PFSK-1 (cell line): Measurements from ENCODE around the gene UCP3.

ENCODE experiments used
- FOXP2 ChIP-seq: optimal IDR thresholded peaks from 2 replicates; pipeline ENCODE3; 2011; ENCODE audit warnings: borderline replicate concordance, control low read depth, inconsistent platforms; ENCODE audit not compliant: insufficient read depth; ENCODE audit errors: extremely low read length, extremely low read depth
- POLR2AphosphoS5 ChIP-seq: IDR thresholded peaks from 2 replicates; pipeline ENCODE4 v1.6.1; 2012; ENCODE audit warnings: low read depth, mild to moderate bottlenecking, control low read depth, low read length, moderate library complexity
- SIN3A ChIP-seq: IDR thresholded peaks from 2 replicates; pipeline ENCODE4 v1.6.1; 2012; ENCODE audit warnings: mild to moderate bottlenecking, low read length, moderate library complexity, borderline replicate concordance; ENCODE audit not compliant: insufficient read depth
- TAF1 ChIP-seq: IDR thresholded peaks from 2 replicates; pipeline ENCODE4 v1.6.1; 2012; ENCODE audit warnings: low read length, control low read depth, borderline replicate concordance; ENCODE audit not compliant: insufficient read depth
- TF ChIP-seq, protein P1 (sequence below), 2 experiments: IDR thresholded peaks; 2 replicates each; pipeline versions ENCODE4 v1.6.1 to v1.8.0; 2011 to 2012; ENCODE audit warnings: low read depth in 2 of 2, low read length in 2 of 2, control low read depth in 1 of 2, inconsistent platforms in 1 of 2, mild to moderate bottlenecking in 1 of 2, moderate library complexity in 1 of 2; ENCODE audit not compliant: insufficient read depth in 1 of 2

UCP3 gene

DNA sequence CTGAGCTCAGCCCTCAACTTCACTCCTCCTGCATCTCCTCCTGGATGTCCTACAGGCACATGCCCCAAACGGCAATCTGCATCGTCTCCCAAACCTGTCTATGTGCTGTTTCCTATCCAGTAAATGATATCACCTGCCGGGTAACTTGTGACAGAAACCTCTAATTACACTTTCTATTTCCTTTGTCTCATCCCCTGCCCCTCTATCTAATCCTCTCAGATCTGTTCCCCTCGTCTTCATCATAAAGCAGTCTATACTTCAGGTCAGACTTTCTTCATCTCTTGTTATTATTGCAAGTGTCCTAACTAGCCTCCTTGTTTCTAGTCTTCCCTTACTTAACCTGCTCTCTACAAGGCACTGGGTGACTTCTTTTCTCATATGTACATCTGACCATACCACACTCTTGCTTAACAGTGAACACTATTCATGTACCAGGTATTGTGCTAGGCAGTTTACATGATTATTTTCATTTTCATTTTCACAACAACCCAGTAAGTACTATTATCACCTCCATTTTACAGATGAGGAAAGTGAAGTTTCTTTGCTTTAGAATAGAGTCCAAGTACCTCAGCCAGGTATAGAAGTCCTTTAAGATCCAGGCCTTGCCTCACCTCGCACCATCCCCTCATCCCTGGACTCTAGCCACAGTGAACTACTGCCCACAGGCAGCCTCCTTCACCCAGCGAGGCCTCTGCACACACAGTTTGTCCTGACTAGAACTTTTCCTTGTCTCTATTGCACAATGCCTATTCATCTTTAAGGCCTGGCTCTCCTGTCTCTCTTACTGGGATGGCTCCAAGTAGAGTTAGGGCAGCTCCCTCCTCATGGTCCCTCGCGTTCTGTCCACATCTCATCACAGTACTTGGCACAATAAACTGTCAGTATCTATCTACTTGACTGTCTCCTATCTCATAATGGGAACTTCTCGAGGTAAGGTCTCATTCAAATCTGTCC lies 22.1 kb upstream of the UCP3 start:
- TF ChIP-seq SIN3A (no peak), TAF1 (no peak)
- TF ChIP-seq, protein P1, sequence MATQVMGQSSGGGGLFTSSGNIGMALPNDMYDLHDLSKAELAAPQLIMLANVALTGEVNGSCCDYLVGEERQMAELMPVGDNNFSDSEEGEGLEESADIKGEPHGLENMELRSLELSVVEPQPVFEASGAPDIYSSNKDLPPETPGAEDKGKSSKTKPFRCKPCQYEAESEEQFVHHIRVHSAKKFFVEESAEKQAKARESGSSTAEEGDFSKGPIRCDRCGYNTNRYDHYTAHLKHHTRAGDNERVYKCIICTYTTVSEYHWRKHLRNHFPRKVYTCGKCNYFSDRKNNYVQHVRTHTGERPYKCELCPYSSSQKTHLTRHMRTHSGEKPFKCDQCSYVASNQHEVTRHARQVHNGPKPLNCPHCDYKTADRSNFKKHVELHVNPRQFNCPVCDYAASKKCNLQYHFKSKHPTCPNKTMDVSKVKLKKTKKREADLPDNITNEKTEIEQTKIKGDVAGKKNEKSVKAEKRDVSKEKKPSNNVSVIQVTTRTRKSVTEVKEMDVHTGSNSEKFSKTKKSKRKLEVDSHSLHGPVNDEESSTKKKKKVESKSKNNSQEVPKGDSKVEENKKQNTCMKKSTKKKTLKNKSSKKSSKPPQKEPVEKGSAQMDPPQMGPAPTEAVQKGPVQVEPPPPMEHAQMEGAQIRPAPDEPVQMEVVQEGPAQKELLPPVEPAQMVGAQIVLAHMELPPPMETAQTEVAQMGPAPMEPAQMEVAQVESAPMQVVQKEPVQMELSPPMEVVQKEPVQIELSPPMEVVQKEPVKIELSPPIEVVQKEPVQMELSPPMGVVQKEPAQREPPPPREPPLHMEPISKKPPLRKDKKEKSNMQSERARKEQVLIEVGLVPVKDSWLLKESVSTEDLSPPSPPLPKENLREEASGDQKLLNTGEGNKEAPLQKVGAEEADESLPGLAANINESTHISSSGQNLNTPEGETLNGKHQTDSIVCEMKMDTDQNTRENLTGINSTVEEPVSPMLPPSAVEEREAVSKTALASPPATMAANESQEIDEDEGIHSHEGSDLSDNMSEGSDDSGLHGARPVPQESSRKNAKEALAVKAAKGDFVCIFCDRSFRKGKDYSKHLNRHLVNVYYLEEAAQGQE (IDR thresholded peaks at IDR 0.05; ENCODE audit: insufficient read depth in 1 of 2, low read depth in 2 of 2, low read length in 2 of 2), result no peak

DNA sequence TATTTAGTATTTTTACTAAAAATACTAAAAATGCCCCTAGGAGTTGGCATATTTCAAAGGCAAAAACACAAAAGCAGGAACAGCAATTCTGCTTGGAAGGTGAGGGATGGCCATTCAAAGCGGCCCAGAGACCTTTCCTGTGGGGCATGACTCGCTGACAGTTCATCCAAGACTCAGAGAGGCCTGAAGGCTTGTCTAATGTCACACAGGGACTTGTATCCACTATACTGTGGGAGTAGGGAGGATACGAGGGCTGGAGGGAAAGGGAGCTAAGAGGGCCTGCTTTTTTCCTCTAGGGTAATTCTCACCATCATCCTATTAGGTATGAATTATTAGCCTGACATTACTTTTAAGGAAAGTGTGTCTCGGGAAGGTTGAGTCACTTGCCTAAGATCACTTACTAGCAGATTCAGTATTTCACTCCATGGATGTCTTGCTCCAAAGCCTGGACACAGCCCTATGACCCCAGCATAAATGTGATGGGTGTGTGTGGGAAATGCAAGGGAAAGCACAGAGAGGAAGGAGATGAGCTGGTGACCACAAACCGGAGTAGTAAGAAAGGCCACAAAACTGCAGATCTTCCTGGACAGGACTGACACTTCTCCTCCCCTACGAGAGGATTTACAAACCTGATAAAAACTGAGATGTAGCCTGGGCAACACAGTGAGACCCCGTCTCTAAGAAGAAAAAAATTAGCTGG lies 16.7 kb upstream of the UCP3 start:
- no peak for TF ChIP-seq TAF1
- TF ChIP-seq FOXP2, result no peak
- TF ChIP-seq POLR2AphosphoS5, result no peak
- TF ChIP-seq SIN3A, result no peak
- TF ChIP-seq, protein P1 (IDR thresholded peaks at IDR 0.05; ENCODE audit: insufficient read depth in 1 of 2, low read depth in 2 of 2, low read length in 2 of 2), result no peak

DNA sequence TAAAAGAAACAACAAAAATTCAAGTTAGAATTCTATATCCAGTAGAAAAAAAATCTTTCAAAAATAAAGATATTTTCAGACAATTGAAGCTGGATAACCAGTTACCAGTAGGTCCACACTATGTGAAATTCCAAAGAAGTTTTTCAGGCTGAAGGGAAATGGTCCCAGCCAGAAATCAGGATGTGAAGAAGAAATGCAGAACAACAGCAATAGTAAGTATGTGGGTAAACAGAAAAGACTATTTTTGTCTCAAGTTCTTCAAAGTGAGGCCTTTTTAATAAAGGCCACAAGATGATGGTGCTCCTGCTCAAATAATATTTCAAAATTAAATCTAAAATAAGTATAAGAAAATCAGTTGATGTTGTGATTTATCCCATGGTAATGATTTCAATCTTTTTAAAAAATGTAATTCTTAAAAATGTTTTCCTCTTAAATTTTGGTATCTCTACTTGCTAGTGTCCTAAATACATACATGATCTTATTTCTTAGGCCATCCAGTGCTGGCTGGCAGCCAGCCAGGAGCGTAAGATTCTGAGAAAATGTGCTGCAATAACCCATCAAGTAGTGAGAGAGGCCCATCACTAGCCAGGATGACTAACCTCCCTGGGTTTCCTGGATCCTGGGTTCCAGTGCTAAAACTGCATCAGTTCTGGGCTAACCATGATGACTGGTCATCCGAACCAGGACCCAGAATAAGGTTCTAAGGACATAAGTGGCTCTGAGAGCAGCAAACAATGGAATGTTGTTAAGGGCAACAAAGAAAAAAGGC lies 15.6 kb upstream of the UCP3 start:
- TF ChIP-seq TAF1 (no peak), POLR2AphosphoS5 (no peak), SIN3A (no peak), FOXP2 (no peak)
- TF ChIP-seq, protein P1 (IDR thresholded peaks at IDR 0.05; ENCODE audit: insufficient read depth in 1 of 2, low read depth in 2 of 2, low read length in 2 of 2), result no peak

DNA sequence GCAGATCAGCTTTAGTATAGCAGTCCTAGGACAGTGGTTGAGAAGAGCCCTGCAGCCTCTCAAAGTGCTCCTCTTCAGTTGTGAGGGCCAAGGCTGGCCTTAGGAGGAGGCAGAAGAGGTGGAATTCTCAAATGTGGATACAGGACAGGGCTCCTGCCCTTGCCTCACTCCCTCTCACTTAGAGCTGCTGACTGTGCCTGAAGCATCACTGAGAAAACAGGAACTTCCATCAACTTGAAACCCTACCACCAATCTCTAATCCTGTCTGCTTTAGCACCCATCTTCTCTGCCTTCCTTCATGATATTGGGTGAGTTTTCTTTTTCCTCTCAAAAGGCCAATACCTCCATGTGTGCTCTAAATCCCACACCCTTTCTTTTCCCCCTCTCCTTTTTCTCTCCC lies 14.4 kb upstream of the UCP3 start:
- TF ChIP-seq TAF1 (no peak), SIN3A (no peak), FOXP2 (no peak), POLR2AphosphoS5 (no peak)
- TF ChIP-seq, protein P1 (IDR thresholded peaks at IDR 0.05; ENCODE audit: insufficient read depth in 1 of 2, low read depth in 2 of 2, low read length in 2 of 2), result no peak
